WTC11 (cell line): ENCODE data around the gene TRIM69. TPM values are rescaled to one million over a fixed set of nuclear protein-coding genes. Genes with fewer than 3 reads are reported as not detected.

Experiments
- ATAC-seq: fragments of 200-7000 bp; cut with Tn5 transposase; 2 replicates; pipeline ENCODE4 v1.10.0; 2021; ENCODE audit warnings: mild to moderate bottlenecking, moderate library complexity
- CTCF ChIA-PET: fragments of 300-600 bp; sonication (Branson Sonifier 250); formaldehyde crosslinking; loops from one replicate; lab custom pipeline; 2021; ENCODE audit warnings: antibody characterized with exemption; lab: Charles Lee
- POLR2A ChIA-PET: fragments of 350-600 bp; sonication (Branson Sonifier 250); formaldehyde crosslinking; loops from one replicate; lab custom pipeline; 2021; ENCODE audit warnings: antibody characterized with exemption; lab: Charles Lee
- DNase-seq: peaks from one replicate; pipeline ENCODE4 v3.0.0; 2021; ENCODE audit warnings: low spot score
- H3K27ac Mint-ChIP-seq: 2 replicates; pipeline ENCODE4 v1.8.0; 2021; ENCODE audit warnings: mixed read lengths
- H3K27me3 Mint-ChIP-seq: 2 replicates; pipeline ENCODE4 v1.8.0; 2021; ENCODE audit warnings: low read depth, mild to moderate bottlenecking, moderate library complexity, mixed read lengths
- H3K36me3 Mint-ChIP-seq: 2 replicates; pipeline ENCODE4 v1.8.0; 2021; ENCODE audit warnings: mixed read lengths
- H3K4me1 Mint-ChIP-seq: 2 replicates; pipeline ENCODE4 v1.8.0; 2022; ENCODE audit warnings: mixed read lengths
- H3K4me3 Mint-ChIP-seq: 2 replicates; pipeline ENCODE4 v1.8.0; 2021; ENCODE audit warnings: mild to moderate bottlenecking, moderate library complexity, mixed read lengths
- H3K9me3 Mint-ChIP-seq: 2 replicates; pipeline ENCODE4 v1.8.0; 2021; ENCODE audit warnings: mixed read lengths
- CREM ChIP-seq: sonication (generic); formaldehyde crosslinking; IDR thresholded peaks from 2 replicates; pipeline ENCODE4 v1.8.1; 2022; ENCODE audit warnings: mild to moderate bottlenecking, missing genetic modification reagents, moderate library complexity
- ESRRA ChIP-seq: sonication (generic); formaldehyde crosslinking; IDR thresholded peaks from 2 replicates; pipeline ENCODE4 v1.8.1; 2022; ENCODE audit warnings: mild to moderate bottlenecking, missing genetic modification reagents, borderline replicate concordance
- FOXK1 ChIP-seq: sonication (generic); formaldehyde crosslinking; IDR thresholded peaks from 2 replicates; pipeline ENCODE4 v1.8.0; 2022; ENCODE audit warnings: mild to moderate bottlenecking, moderate library complexity, missing genetic modification reagents
- FOXP1 ChIP-seq: sonication (generic); formaldehyde crosslinking; IDR thresholded peaks from 2 replicates; pipeline ENCODE4 v1.8.0; 2022; ENCODE audit warnings: missing genetic modification reagents, mild to moderate bottlenecking, moderate library complexity, borderline replicate concordance
- NR2C2 ChIP-seq: sonication (generic); formaldehyde crosslinking; IDR thresholded peaks from 2 replicates; pipeline ENCODE4 v1.8.0; 2022; ENCODE audit warnings: mild to moderate bottlenecking, missing genetic modification reagents
- SMAD4 ChIP-seq: sonication (generic); formaldehyde crosslinking; IDR thresholded peaks from 2 replicates; pipeline ENCODE4 v1.8.0; 2022; ENCODE audit warnings: mild to moderate bottlenecking, missing genetic modification reagents
- SP1 ChIP-seq: sonication (generic); formaldehyde crosslinking; conservative IDR thresholded peaks from 2 replicates; pipeline ENCODE4 v1.8.1; 2022; ENCODE audit warnings: missing genetic modification reagents
- ZBTB21 ChIP-seq: sonication (generic); formaldehyde crosslinking; IDR thresholded peaks from 2 replicates; pipeline ENCODE4 v1.8.1; 2023; ENCODE audit warnings: mild to moderate bottlenecking, missing genetic modification reagents, borderline replicate concordance
- ZNF263 ChIP-seq: sonication (generic); formaldehyde crosslinking; IDR thresholded peaks from 2 replicates; pipeline ENCODE4 v1.8.1; 2022; ENCODE audit warnings: low read depth, mild to moderate bottlenecking, moderate library complexity, missing genetic modification reagents
- ZNF317 ChIP-seq: sonication (generic); formaldehyde crosslinking; IDR thresholded peaks from 2 replicates; pipeline ENCODE4 v1.8.1; 2023; ENCODE audit warnings: low read depth, mild to moderate bottlenecking, moderate library complexity, missing genetic modification reagents, borderline replicate concordance
- ZNF671 ChIP-seq: fragments of 250-450 bp; sonication (Bioruptor Pico); IDR thresholded peaks from 2 replicates; pipeline ENCODE4 v1.8.0; 2021; ENCODE audit warnings: mild to moderate bottlenecking
- total RNA-seq: library from RNA; stranded (reverse); gene quantifications from 3 replicates; pipeline ENCODE4 v1.2.3, GENCODE V29; 2021
- TF ChIP-seq, protein P1 (sequence below): sonication (generic); formaldehyde crosslinking; IDR thresholded peaks from 2 replicates; pipeline ENCODE4 v1.8.1; 2022; ENCODE audit warnings: low read depth, missing genetic modification reagents, borderline replicate concordance
- TF ChIP-seq, protein P2 (sequence below): sonication (generic); formaldehyde crosslinking; conservative IDR thresholded peaks from 2 replicates; pipeline ENCODE4 v1.8.1; 2022; ENCODE audit warnings: mild to moderate bottlenecking, missing genetic modification reagents
- TF ChIP-seq, protein P3 (sequence below): sonication (generic); formaldehyde crosslinking; IDR thresholded peaks from 2 replicates; pipeline ENCODE4 v1.8.1; 2022; ENCODE audit warnings: missing genetic modification reagents, borderline replicate concordance
- TF ChIP-seq, protein P4 (sequence below): sonication (generic); formaldehyde crosslinking; IDR thresholded peaks from 2 replicates; pipeline ENCODE4 v1.8.1; 2022; ENCODE audit warnings: mild to moderate bottlenecking, missing genetic modification reagents, moderate library complexity, borderline replicate concordance

Gene TRIM69
- total RNA-seq, 1 experiment from 2014 or later, result 10.4 TPM

DNA sequence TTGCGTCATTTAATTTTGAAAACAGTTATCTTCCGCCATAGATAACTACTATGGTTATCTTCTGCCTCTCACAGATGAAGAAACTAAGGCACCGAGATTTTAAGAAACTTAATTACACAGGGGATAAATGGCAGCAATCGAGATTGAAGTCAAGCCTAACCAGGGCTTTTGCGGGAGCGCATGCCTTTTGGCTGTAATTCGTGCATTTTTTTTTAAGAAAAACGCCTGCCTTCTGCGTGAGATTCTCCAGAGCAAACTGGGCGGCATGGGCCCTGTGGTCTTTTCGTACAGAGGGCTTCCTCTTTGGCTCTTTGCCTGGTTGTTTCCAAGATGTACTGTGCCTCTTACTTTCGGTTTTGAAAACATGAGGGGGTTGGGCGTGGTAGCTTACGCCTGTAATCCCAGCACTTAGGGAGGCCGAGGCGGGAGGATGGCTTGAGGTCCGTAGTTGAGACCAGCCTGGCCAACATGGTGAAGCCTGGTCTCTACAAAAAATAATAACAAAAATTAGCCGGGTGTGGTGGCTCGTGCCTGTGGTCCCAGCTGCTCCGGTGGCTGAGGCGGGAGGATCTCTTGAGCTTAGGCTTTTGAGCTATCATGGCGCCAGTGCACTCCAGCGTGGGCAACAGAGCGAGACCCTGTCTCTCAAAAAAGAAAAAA, 23.9 kb upstream of the TRIM69 start:
- peaks cover 13% of the 10 kb centered on the region for H3K4me1 Mint-ChIP-seq
- ChIA-PET POLR2A (interaction anchor here (1.1 to 4.0 kb wide), 4 partner anchors 15 to 50 kb away, joined by 4 to 37 read pairs (median 12); partner anchors contain the start of gene SPG11), CTCF (interaction anchor here (0.6 to 4.5 kb wide), 6 partner anchors 14 to 129 kb away, joined by 3 to 92 read pairs (median 16); partner anchors contain the start of genes SPG11 and TRIM69)
- H3K9me3 Mint-ChIP-seq, result no peaks in the 10 kb centered on the region
- no peak for DNase-seq
- peaks cover 17% of the 10 kb centered on the region for H3K36me3 Mint-ChIP-seq
- no peak overlapping the region for H3K27ac Mint-ChIP-seq
- TF ChIP-seq, protein P1, sequence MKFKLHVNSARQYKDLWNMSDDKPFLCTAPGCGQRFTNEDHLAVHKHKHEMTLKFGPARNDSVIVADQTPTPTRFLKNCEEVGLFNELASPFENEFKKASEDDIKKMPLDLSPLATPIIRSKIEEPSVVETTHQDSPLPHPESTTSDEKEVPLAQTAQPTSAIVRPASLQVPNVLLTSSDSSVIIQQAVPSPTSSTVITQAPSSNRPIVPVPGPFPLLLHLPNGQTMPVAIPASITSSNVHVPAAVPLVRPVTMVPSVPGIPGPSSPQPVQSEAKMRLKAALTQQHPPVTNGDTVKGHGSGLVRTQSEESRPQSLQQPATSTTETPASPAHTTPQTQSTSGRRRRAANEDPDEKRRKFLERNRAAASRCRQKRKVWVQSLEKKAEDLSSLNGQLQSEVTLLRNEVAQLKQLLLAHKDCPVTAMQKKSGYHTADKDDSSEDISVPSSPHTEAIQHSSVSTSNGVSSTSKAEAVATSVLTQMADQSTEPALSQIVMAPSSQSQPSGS (CRISPR knock-in tag), result no peak
- H3K4me3 Mint-ChIP-seq, result peak overlapping the region; percentile 94
- no peak for ATAC-seq
- H3K27me3 Mint-ChIP-seq, result peaks cover 15% of the 10 kb centered on the region

DNA sequence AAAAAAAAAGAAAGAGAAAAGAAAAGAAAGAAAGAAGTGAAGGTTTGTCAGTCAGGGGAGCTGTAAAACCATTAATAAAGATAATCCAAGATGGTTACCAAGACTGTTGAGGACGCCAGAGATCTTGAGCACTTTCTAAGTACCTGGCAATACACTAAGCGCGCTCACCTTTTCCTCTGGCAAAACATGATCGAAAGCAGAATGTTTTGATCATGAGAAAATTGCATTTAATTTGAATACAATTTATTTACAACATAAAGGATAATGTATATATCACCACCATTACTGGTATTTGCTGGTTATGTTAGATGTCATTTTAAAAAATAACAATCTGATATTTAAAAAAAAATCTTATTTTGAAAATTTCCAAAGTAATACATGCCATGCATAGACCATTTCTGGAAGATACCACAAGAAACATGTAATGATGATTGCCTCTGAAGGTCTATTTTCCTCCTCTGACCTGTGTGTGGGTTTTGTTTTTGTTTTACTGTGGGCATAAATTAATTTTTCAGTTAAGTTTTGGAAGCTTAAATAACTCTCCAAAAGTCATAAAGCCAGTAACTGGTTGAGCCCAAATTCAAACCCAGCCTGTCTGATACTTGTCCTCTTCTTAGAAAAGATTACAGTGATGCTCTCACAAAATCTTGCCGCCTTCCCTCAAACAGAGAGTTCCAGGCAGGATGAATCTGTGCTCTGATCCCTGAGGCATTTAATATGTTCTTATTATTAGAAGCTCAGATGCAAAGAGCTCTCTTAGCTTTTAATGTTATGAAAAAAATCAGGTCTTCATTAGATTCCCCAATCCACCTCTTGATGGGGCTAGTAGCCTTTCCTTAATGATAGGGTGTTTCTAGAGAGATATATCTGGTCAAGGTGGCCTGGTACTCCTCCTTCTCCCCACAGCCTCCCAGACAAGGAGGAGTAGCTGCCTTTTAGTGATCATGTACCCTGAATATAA, 23.0 kb upstream of the TRIM69 start:
- H3K4me3 Mint-ChIP-seq, result peak overlapping the region; percentile 94
- POLR2A ChIA-PET, result interaction anchor here (1.0 to 4.0 kb wide), 4 partner anchors 15 to 50 kb away, joined by 3 to 37 read pairs (median 4); no protein-coding TSS in a partner anchor
- H3K4me1 Mint-ChIP-seq, result peaks cover 13% of the 10 kb centered on the region
- H3K9me3 Mint-ChIP-seq, result no peaks in the 10 kb centered on the region
- CTCF ChIA-PET, result interaction anchor here (0.6 to 4.5 kb wide), 21 partner anchors 14 to 405 kb away, joined by 3 to 92 read pairs (median 3); partner anchors contain the start of genes SPG11 and TRIM69
- TF ChIP-seq ZNF671 (CRISPR knock-in tag), result no peak
- TF ChIP-seq, protein P2, sequence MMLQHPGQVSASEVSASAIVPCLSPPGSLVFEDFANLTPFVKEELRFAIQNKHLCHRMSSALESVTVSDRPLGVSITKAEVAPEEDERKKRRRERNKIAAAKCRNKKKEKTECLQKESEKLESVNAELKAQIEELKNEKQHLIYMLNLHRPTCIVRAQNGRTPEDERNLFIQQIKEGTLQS, result no peak
- TF ChIP-seq SP1 (CRISPR knock-in tag), result no peak
- peaks cover 21% of the 10 kb centered on the region for H3K36me3 Mint-ChIP-seq
- ATAC-seq (no peak), DNase-seq (no peak)
- peaks cover 15% of the 10 kb centered on the region for H3K27me3 Mint-ChIP-seq
- no peak overlapping the region for H3K27ac Mint-ChIP-seq

DNA sequence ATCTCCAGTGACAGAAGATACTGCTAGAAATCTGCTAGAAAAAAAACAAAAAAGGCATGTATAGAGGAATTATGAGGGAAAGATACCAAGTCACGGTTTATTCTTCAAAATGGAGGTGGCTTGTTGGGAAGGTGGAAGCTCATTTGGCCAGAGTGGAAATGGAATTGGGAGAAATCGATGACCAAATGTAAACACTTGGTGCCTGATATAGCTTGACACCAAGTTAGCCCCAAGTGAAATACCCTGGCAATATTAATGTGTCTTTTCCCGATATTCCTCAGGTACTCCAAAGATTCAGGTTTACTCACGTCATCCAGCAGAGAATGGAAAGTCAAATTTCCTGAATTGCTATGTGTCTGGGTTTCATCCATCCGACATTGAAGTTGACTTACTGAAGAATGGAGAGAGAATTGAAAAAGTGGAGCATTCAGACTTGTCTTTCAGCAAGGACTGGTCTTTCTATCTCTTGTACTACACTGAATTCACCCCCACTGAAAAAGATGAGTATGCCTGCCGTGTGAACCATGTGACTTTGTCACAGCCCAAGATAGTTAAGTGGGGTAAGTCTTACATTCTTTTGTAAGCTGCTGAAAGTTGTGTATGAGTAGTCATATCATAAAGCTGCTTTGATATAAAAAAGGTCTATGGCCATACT, 21.1 kb upstream of the TRIM69 start:
- Mint-ChIP-seq H3K4me3 (no peak overlapping the region), H3K27me3 (peaks cover 15% of the 10 kb centered on the region), H3K36me3 (peaks cover 21% of the 10 kb centered on the region), H3K27ac (no peak overlapping the region), H3K9me3 (no peaks in the 10 kb centered on the region), H3K4me1 (peaks cover 20% of the 10 kb centered on the region)
- POLR2A ChIA-PET, result no interaction called here
- TF ChIP-seq ZNF263, result no peak
- no peak for TF ChIP-seq FOXK1
- TF ChIP-seq, protein P3, sequence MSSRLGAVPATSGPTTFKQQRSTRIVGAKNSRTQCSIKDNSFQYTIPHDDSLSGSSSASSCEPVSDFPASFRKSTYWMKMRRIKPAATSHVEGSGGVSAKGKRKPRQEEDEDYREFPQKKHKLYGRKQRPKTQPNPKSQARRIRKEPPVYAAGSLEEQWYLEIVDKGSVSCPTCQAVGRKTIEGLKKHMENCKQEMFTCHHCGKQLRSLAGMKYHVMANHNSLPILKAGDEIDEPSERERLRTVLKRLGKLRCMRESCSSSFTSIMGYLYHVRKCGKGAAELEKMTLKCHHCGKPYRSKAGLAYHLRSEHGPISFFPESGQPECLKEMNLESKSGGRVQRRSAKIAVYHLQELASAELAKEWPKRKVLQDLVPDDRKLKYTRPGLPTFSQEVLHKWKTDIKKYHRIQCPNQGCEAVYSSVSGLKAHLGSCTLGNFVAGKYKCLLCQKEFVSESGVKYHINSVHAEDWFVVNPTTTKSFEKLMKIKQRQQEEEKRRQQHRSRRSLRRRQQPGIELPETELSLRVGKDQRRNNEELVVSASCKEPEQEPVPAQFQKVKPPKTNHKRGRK (CRISPR knock-in tag), result no peak
- no peak for TF ChIP-seq ESRRA (CRISPR knock-in tag)
- TF ChIP-seq, protein P4, sequence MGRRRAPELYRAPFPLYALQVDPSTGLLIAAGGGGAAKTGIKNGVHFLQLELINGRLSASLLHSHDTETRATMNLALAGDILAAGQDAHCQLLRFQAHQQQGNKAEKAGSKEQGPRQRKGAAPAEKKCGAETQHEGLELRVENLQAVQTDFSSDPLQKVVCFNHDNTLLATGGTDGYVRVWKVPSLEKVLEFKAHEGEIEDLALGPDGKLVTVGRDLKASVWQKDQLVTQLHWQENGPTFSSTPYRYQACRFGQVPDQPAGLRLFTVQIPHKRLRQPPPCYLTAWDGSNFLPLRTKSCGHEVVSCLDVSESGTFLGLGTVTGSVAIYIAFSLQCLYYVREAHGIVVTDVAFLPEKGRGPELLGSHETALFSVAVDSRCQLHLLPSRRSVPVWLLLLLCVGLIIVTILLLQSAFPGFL, result no peak
- no peak for TF ChIP-seq NR2C2 (CRISPR knock-in tag)
- no peak for TF ChIP-seq FOXP1
- TF ChIP-seq ZNF317 (CRISPR knock-in tag), result no peak
- no peak for TF ChIP-seq CREM (CRISPR knock-in tag)
- TF ChIP-seq SMAD4 (CRISPR knock-in tag), result no peak
- TF ChIP-seq ZBTB21, result no peak
- ATAC-seq (no peak), DNase-seq (no peak)
- CTCF ChIA-PET, result interaction anchor here (4.5 kb wide), 1 partner anchor 22 kb away, joined by 67 read pairs; the partner anchor contains the start of gene TRIM69
